Esophagus muscularis mucosa (tissue), 3 donors: ENCODE results near the gene ASB10.

Experiments used
- CTCF ChIP-seq, 3 experiments: fragments of 200-600 bp in 2 of 3; fragments of 450-650 bp in 1 of 3; sonication (generic) in 2 of 3; IDR thresholded peaks; one replicate each; pipeline ENCODE4 v1.5.1; 2017 to 2019; ENCODE audit warnings: antibody characterized with exemption in 3 of 3, mild to moderate bottlenecking in 2 of 3, moderate library complexity in 1 of 3
- POLR2A ChIP-seq: fragments of 450-650 bp; IDR thresholded peaks from one replicate; pipeline ENCODE4 v1.6.1; 2017; ENCODE audit warnings: antibody characterized with exemption, moderate library complexity, mild to moderate bottlenecking, low read depth

- TF ChIP-seq POLR2A (no peak), CTCF (IDR thresholded peaks at IDR 0.05) (no peak)
Observed at GRCh38 chr7:151144387-151144786, 42.7 kb downstream of the ASB10 start.
